Fibroblast of skin of scalp (primary cell): Measurements from ENCODE around the gene MYOG.

Experiments used
- DNase-seq: peaks from one replicate; pipeline ENCODE4 v3.0.0-alpha.2; 2013

MYOG gene

GRCh38 chr1:203117611-203118575 is 32.1 kb upstream of the MYOG start:
- DNase-seq: peak; percentile 52

DNA sequence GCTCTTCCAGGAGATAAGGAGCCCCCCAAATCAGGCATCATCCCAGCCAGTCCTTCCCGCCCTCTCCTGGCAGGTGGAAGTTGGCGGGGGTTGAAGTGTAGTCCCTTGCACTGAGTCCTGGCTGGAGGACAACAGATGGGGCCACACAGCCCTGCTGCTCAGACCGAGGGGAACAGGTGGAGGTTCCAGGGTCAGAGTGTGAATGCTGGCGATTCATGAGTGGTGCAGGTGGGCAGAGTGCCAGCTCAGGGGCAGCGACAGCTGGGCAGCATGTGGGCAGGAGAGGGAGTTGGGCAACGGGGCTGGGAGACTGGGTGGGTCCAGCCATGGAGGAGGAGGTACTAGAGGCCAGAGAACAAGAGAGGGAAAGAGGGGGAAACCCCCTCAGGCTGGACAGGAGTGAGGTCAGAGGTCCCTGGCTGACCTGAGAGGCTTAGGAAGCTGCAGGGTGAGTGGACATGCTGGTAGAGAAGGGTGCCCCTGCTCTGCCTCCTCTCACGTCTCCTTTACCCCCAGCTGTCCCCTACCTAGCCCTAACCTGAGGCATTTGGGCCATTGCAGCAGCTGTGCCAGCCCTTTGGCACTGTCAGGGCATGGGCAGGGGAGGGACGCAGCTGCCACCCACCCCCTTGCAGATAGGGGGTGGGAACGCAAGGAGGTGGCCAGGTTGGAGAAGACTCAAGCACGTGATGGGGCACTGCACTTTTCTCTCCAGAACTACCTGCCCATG is 30.4 kb upstream of the MYOG start:
- DNase-seq: no peak

DNA sequence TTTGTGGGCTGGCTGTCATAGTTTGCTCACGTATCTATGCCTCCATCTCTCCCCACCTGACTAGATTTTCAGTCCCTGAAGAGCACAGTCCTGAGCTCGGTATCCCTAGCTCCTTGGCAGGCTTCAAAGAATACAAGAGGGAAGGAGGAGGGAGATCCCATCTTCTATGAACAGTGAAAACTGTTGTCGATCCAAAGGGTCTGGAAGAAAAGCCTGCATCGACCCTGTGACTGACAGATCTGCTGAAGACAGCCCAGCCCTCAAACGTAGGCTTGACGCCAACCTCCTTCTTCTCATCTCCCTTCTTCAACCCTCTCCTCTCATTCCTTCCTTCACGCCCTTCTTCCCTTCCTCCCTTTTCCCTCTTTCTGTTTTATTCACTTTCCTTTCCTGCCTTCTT is 28.4 kb upstream of the MYOG start:
- no peak for DNase-seq

DNA sequence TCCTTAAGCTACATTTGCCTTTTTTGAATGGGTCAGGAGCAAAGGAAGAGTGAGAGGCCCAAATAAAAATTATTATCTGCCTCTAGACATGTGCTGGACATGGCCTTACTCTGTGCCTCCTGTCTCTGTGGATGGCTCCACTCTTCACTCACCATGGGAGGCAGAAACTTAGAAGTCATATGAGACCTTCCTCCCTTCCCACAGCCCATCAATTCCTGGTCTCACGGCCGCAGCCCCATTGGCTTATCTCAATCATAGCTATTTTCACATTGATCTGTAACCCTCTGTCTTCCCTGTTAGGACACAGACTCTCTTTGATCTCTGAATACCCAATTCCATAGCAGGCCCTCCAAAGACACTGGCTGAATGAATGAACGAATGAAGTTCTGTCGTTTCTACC is 27.5 kb upstream of the MYOG start:
- DNase-seq: no peak

GRCh38 chr1:203112475-203112874 is 26.7 kb upstream of the MYOG start:
- DNase-seq: no peak

DNA sequence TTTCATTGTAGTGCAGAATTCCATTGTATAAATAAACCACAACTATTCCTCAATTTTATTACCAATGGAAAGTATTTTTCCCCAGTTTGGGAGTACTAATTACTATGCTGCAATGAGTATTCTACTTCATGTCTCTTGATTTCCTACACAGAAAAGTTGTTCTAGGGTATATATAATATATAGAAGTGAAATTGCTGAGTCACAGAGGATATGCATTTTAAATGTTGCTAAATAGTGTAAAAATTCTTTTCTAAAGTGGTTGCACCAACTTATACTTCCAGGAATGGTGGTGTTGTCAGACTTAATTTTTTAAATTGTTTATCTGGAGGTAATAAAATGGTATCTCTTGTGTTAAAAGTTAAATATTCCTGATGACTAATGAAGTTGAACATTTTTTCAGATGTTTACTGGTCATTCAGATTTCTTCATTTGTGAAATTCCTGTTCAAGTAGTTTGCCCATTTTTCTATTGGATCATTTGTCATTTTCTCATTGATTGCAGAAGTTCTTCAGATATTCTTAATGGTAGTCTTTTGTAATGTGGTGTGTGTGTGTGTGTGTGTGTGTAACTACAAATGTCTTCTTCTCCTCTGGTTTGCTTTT is 19.1 kb upstream of the MYOG start:
- no peak for DNase-seq

GRCh38 chr1:203103829-203104495 is 18.1 kb upstream of the MYOG start:
- no peak for DNase-seq

DNA sequence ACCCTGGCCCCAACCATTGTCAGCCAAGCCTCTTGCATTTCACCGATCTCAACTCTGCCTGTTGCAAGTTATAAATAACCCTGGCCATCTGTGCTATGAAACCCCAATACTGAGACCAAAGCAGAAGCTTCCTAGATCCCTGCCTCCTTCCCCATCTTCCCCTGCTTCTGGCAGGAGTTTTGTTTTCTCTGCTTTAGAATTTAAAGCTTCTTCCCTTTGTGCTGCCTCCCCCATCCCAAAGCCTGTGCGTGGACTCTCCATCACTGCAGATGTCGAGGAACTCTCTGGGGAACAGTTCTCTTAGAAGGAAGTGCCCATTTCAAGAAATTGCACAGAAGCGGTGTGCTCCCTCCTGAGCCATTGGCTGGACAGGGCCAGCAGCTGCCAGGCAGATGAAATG is 17.4 kb upstream of the MYOG start:
- no peak for DNase-seq

GRCh38 chr1:203101813-203102634 is 16.2 kb upstream of the MYOG start:
- no peak for DNase-seq

DNA sequence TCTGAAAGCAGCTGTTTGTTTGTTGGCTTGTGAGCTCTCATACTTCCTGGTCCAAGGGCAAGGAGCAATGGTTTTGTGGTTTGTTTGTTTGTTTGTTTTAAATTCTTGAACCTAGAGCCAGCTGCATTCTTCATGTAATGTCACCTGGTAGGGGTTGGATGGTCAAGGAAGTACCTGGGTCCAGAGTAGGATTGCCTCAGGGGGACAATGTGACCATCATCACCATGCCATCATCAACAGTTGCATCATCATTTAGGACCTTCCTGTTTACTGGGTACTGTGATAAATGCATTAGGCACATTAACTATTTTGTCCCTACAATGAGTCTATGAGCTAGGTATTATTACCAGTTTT is 14.7 kb upstream of the MYOG start:
- DNase-seq: no peak

DNA sequence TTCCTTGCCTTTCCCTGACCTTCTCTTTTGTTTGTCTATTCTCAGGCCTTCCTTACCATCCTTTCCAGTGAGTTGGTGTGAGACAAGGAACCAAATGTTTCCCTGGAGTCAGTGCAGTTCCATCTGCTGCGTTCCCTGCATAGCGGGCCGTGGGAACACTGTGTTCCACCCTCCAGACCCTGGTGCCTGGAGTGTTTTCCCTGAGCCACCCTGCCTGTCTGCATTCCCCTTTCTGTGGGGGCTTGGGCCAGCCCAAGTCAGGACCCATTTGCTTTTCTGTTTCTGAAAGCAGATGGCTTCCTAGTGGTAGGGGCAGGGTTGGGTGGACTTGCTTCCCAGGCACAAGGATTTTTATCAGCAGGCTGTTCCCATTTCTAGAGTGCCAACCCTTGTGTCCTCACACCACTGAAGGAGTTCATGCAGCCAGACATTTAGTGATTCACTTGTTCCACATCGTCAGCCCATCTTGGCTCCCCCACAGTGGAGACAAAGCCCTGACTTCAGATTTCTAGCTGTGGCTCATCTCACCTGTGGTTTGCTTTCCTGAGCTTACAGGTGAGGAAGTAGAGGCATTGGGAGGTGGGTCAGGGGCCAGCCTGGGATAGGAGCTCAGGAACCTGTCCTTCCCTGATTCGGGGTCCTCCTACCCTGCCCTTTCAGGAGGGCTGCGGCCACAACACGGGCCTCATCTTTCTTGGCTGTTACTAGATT is 14.1 kb upstream of the MYOG start:
- no peak for DNase-seq

DNA sequence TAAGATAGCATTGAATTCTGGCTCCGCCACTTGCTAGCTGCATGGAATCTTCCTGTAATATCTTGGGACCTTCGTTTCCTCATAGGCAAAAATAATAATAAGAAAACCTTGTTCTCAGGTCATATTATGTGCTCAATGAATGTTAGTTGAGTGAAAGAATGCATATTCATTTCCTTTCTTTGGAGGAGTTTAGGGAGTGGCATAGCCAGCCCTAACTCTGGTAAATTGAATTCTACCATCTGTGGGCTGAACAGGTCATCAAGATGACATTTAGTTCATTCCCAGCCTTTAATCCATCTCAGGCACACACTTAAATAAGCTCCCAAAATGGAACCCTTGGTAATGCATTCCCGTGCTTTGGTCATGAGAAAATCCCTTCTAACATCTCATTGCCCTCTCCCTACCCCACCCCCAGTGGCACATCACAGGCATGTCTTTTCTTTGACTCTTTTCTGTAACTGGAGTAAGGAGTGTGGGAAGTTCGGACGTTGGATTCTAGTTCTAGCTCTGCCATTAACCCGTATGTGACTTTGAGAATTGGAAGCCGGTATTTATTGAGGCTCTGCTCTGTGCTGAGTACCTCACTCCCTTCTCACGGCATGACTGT is 13.2 kb upstream of the MYOG start:
- no peak for DNase-seq

- DNase-seq: no peak
Measured at GRCh38 chr1:203098445-203098844, 12.6 kb upstream of the MYOG start.

DNA sequence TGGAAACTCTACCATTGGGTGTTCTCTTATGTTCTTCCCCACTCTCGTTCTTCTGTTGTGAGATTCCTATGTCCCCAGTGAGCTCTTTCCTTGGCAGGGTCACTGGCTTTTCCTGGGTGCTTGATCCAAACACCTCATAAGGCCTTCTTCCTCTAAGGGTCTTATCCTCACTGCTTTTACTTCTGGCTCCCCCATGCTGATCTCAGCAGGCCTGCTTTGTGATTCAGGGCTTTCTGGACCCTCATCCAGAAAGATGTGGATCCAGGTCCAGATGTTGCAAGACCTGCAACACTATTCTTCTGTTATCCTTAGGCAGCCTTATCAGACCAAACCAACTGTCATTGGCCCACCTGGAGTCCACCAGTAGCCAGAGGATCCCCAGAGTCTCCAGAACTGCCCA is 11.2 kb upstream of the MYOG start:
- DNase-seq: no peak

DNA sequence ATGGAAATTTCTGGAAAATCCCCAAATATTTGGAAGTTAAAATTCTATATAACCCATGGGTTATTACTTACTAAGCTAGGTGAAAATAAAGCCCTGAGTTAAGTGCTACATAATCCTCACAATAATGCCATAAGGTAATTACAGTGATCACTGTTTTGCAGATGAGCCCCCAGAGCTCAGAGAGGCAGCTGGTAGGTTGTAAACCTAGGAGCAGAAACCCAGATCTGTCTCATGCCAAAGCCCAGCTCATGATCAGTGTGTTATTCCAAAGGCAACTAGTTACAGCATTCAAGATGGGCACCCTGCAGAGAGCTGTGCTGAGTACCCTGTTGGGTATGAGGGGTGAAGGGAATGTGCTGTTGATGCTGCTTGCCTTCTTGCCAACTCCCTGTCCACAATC is 10.8 kb upstream of the MYOG start:
- DNase-seq: no peak

DNA sequence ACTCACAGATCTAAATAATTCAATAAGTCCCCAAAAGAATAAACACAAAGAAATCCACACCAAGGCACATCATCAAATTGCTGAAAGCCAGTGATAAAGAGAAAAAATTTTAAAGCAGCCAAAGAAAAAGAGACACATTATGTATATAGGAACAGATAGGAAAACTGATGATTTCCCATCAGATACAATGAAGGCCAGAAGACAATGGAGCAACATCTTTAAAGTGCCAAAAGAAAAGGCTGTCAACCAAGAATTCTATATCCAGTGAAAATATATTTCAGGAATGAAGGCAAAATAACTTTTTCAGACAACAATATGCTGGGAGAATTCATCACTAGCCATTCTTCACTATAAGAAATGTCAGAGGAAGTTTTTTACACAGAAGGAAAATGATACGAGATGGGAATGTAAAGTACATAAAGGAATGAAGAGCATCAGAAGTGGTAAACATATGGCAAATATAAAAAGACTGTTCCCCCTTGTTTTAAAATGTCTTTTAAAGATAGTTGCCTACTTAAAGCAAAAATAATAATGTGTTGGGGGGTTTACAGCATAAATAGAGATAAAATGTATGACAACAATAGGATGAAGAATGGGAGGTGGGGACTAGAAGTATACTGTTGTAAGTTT is 9.4 kb upstream of the MYOG start:
- DNase-seq: no peak

DNA sequence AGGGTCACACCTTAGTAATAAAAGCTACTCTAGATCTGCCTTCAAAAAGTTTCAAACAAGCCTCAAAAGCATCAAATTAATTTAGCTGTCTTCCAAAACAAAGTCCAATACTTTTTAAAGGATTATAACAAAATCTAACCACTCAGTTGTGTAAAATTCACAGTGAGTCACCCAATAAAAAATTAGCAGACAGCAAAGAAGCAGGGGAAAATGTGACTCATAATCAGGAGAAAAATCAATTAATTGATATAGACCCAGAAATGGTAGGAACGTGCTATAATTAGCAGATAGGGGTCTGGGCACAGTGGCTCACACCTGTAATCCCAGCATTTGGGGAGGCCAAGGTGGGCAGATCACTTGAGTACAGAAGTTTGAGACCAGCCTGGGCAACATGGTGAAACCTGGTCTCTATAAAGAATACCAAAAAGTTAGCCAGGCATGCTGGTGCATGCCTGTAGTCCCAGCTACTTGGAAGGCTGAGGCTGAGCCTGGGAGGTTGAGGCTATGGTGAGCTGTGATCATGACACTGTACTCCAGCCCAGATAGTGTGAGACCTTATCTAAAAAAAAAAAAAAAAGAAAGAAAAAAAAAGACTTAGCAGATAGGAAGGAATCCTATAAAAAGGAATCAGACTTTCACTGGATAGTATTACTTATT is 8.1 kb upstream of the MYOG start:
- no peak for DNase-seq

DNA sequence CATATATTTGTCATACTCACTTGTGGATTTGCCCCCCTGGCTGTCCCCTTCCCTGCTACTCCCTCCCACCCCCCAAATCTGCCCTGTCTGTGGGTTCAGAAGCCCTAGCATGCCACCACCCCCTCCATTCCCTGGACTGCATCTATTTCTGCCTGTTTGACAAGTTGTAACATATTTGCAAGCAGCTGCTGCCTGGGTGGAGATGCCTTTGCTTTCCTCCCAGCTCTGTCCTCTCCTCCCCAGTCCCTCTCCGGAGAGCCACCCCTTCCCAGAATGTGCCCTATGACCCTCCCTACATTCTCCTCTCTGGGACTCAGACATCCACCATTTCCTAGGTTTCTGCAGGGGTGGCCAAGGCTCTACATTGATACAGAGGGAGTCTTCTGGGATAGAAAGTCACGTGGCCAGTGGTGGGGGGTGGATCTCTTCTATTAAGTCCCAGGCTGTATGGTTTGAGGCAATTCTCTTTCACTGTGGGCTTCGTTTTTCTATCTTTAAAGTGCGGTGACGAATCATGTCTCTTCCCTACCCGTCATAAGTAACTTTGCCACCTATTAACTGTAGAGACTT is 6.0 kb upstream of the MYOG start:
- no peak for DNase-seq

- no peak for DNase-seq
Measured at GRCh38 chr1:203091199-203091477, 5.3 kb upstream of the MYOG start.
